Mucosa of descending colon (tissue), 3 donors: ENCODE results near the gene LTB4R. TPM values are rescaled to one million over a fixed set of nuclear protein-coding genes. Genes with fewer than 3 reads are reported as not detected.

Experiments
- ATAC-seq: fragments of 200-7000 bp; cut with Tn5 transposase; one replicate; pipeline ENCODE4 v1.9.1; 2020; ENCODE audit warnings: mild to moderate bottlenecking, moderate library complexity
- DNase-seq, 3 donors: peaks; one replicate each; pipeline ENCODE4 v3.0.0-alpha.2; 2020
- H3K36me3 ChIP-seq: fragments of 200-600 bp; one replicate; pipeline ENCODE4 v1.8.0; 2021; ENCODE audit warnings: low read depth, mild to moderate bottlenecking
- H3K4me1 ChIP-seq: fragments of 200-600 bp; one replicate; pipeline ENCODE4 v1.8.0; 2021; ENCODE audit warnings: low read depth, mild to moderate bottlenecking
- H3K4me3 ChIP-seq: fragments of 200-600 bp; one replicate; pipeline ENCODE4 v1.8.0; 2021; ENCODE audit warnings: mild to moderate bottlenecking
- H3K9me3 ChIP-seq: fragments of 200-600 bp; one replicate; pipeline ENCODE4 v1.8.0; 2021; ENCODE audit warnings: mild to moderate bottlenecking
- CTCF ChIP-seq: fragments of 200-600 bp; IDR thresholded peaks from one replicate; pipeline ENCODE4 v1.8.0; 2022; ENCODE audit warnings: antibody characterized with exemption, mild to moderate bottlenecking
- intact Hi-C, 2 donors: fragments of 100-400 bp; cut with DNase I in 1 of 2; cut with micrococcal nuclease in 1 of 2; formaldehyde crosslinking; loops; one replicate each; pipeline versions ENCODE4 v1.11.0 to v1.11.1; 2022; cut with DNase I, micrococcal nuclease
- long read RNA-seq, 2 donors: library from polyadenylated mRNA; unstranded; transcript quantifications; one replicate each; pipeline ENCODE4 v2.0.0, GENCODE V29; 2019 to 2021
- total RNA-seq, 3 donors: library from RNA; stranded (reverse); fragmentation: NEBNext Ultra II Directional in 2 of 3; extraction: Animal tissue kit (Norgen Biotek cat#: 25700) in 2 of 3; gene quantifications; one replicate each; pipeline versions ENCODE4 v1.2.1 to v1.2.4, GENCODE V29; 2021 to 2023
- donor health status: DM: no; HTN: no; CAD: no; lungs with moderate emphysema.
- donor health status: DM: no; HTN: no; CAD: no.
- donor health status: DM: no; HTN: yes; CAD: no.

Gene LTB4R
- total RNA-seq: 1 to 10 TPM; 3.4 to 6.1 (median 3.8) TPM
- long read RNA-seq, donor 1, transcript LTB4R-201 (2 exons, 1,616 nt): major isoform, 5 of 6 reads
- long read RNA-seq, donor 1, partial matches to known transcripts: 0 of 6 reads
- long read RNA-seq, donor 1, other reads (novel, unspliced or antisense): 1 of 6 reads
- long read RNA-seq, donor 2, partial matches to known transcripts: 0 of 1 reads
- long read RNA-seq, donor 2, other reads (novel, unspliced or antisense): 0 of 1 reads

- Histone ChIP-seq H3K36me3 (no peaks in the 10 kb centered on the region), H3K9me3 (no peaks in the 10 kb centered on the region), H3K4me1 (peaks cover 57% of the 10 kb centered on the region), H3K4me3 (peak within 1 kb of the TSS; percentile 11)
- DNase-seq (peak; percentile 74 to 88 (median 88)), ATAC-seq (peak; percentile 77)
- intact Hi-C loops: no loop called here
- peak; percentile 33 for TF ChIP-seq CTCF
Measured at GRCh38 chr14:24310646-24311604, at the start of gene LTB4R. TSS of gene LTB4R (plus strand) at chr14:24311502. CDS start at chr14:24315652, 4,150 bp downstream.

GRCh38 chr14:24261969-24262327, 49.4 kb upstream of the LTB4R start:
- Histone ChIP-seq H3K4me3 (no peak overlapping the region), H3K9me3 (no peaks in the 10 kb centered on the region), H3K4me1 (no peaks in the 10 kb centered on the region), H3K36me3 (no peaks in the 10 kb centered on the region)
- intact Hi-C loops: no loop called here
- TF ChIP-seq CTCF: no peak
- ATAC-seq (no peak), DNase-seq (no peak)

GRCh38 chr14:24262821-24263733, 48.2 kb upstream of the LTB4R start, which contains the start of gene TGM1:
TSS of gene TGM1 (minus strand) at chr14:24263177. CDS start at chr14:24262352, 825 bp downstream.
- no peak for TF ChIP-seq CTCF
- no peak within 1 kb of the TSS for H3K4me3 ChIP-seq
- DNase-seq (peak in 1 of 3 donors; percentile 10), ATAC-seq (no peak)
- H3K36me3 ChIP-seq: no peaks in the 10 kb centered on the region
- no peaks in the 10 kb centered on the region for H3K4me1 ChIP-seq
- H3K9me3 ChIP-seq: no peaks in the 10 kb centered on the region
- intact Hi-C loops: no loop called here

GRCh38 chr14:24263848-24264247, 47.5 kb upstream of the LTB4R start:
- no peaks in the 10 kb centered on the region for H3K36me3 ChIP-seq
- TF ChIP-seq CTCF: no peak
- H3K9me3 ChIP-seq: no peaks in the 10 kb centered on the region
- DNase-seq: peak in 1 of 3 donors; percentile 3
- no peaks in the 10 kb centered on the region for H3K4me1 ChIP-seq
- no peak for ATAC-seq
- H3K4me3 ChIP-seq: no peak overlapping the region
- intact Hi-C loops: no loop called here

GRCh38 chr14:24264298-24264697, 47.0 kb upstream of the LTB4R start:
- no peak for ATAC-seq
- no peak for TF ChIP-seq CTCF
- no peak overlapping the region for H3K4me3 ChIP-seq
- intact Hi-C loops: no loop called here
- H3K4me1 ChIP-seq: no peaks in the 10 kb centered on the region
- H3K9me3 ChIP-seq: no peaks in the 10 kb centered on the region
- no peaks in the 10 kb centered on the region for H3K36me3 ChIP-seq
- peak in 1 of 3 donors; percentile 16 for DNase-seq
